ENCODE measurements around the gene CALCR. TPM values are rescaled to one million over a fixed set of nuclear protein-coding genes. Genes with fewer than 3 reads are reported as not detected.
"Not testable (repeated sequence)": the region's sequence is repeated elsewhere in the genome, so short reads cannot be mapped to it uniquely, and the experiment has no call there.

Gene CALCR
- total RNA-seq, result 0.51 TPM
- long read RNA-seq, result 0 reads

DNA sequence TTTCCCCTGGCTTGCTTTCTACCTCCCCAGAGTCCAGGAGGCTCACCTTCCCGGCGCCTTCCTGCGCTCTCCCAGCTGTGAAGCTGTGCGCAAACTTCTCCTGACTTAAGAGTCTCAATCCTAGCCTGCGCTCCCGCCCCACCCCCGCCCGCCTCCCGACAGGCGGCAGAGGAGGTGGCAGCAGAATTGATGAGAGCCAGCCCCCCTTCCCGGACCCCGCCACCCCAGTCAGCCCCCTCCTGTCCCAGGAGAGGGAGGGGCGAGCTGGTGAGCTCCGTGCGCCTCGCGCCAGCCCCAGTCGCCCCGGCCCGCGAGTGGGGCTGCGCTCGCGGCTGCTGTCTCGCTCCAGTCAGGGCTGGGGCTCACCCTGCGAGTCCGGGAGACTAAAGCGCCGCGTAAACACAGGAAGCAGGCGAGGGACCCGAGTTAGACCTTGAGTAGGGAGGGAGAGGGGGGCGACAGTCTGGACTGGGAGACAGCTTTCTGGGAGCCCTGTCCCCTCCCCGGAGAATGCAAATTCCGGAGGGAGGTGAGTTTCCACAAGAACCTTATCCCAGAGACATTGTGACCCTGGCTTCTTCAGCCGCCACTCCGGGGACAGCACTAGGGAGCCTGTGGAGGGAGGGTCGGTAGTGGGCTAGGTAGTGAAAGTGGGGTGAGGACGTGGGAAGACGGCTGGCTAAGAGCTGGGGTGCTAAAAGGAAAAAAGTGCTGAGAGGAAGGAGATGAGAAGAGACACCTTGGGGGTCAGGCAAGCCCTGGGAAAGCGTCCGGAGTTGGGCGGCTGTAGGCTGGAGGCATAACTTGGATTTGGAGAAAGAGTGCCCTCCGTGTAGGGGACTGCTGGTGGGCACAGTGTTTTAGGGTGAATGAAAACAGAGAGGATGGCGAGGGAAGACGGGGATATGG, at the start of gene CALCR:
CALCR (minus strand) TSS at position 79 of the 909 bp plus-strand sequence. CDS start 87,743 bp downstream, outside the sequence.
- DNase-seq (ENCODE audit: low spot score), result no peak

DNA sequence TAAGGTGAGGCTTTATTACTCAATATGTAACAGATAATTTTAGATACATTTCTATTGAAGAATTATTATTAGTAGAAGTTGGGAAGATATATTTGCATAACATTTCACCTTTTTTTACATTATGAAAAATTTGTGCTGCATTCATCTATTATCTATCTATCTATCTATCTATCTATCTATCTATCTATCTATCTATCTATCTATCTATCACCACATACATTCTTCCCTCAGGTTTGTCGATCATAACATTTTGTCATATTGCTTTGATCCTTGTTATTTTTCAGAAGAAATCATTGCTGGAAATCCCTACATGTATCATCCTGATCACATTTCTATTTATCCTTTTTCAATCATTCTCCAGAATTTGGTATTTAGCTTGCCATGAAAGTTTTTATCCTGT, 49.3 kb upstream of the CALCR start:
- no peak for DNase-seq (ENCODE audit: low spot score)

DNA sequence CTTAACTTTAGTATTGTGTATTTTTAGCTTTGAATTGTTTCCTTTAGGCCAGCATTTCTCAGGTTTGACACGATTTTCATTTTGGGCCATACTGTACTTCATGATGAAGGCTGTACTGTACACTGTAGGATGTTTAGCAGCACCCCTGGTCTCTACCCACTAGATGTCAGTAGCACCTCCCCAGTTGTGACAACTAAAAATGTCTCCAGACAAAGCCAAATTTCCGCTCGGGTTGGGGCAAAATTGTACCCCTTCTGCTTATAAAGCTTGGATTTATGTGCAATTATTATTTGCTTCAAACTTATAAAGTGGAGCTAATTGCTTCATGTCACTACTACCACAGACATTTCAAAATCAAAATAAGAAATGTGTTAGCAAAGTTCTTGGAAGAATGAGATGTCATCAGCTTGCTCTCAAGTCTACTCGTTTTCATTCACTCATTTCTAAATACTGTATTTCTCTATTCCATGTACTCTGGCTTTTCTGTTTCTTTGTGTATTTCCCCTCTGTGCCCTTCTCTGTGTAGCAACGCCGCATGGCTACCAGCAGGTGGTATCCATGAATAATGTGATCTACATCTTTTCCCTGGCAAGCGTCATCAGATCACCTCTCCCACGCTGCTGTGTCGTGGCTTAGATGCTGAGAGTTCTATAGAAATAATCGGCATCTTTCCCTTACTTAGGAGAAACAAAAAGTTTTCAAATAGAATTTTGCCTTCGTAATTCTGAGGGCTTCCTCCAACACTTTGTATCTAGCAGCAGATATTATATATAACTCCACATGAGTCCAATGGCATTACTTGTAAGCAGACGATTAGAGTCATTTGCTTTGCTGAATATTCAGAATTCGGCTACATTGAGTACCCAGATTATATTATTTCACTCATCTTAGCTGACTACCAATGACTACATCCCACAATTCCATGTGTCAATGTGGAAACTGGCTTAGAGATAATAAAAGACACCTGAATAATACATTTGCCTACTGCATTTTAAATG, 47.8 kb upstream of the CALCR start:
- DNase-seq (ENCODE audit: low spot score), result no peak

DNA sequence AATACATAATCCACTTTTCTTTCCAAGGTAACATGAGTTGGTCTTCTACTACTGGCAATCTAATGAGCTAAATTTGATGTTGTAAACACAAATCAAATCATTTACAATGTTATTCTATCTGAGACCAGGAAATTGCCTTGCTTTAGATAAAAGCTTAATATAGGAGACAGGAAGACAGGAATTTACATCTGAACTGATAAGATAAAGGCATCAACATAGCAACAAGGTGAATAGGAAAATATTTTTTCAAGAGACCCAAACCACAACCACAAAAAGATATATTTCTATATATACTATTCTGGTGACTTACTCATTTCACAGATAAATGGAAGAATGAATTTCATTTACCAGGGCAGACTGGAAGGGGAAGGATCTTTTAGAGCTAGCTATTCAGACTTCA, 46.3 kb upstream of the CALCR start:
- no peak for DNase-seq (ENCODE audit: low spot score)

DNA sequence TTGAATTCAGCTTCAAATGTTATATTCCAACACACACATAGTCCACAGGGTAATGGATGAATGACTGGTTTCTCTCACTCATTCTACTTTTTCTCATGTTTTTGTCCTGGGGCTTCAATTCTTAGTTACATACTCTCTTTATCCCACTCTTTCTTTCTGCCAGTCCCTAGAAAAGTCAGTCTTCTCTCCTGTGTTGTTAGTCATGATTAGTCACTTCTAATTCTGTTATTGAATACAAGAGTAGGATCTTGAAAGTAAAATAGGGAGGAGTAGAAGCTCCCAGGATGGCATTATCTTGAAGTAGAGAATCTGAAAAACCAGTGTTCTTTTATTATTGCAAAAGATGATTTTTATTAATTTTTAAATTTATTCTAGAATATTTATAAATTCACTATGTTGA, 45.5 kb upstream of the CALCR start:
- DNase-seq (ENCODE audit: low spot score), result no peak

DNA sequence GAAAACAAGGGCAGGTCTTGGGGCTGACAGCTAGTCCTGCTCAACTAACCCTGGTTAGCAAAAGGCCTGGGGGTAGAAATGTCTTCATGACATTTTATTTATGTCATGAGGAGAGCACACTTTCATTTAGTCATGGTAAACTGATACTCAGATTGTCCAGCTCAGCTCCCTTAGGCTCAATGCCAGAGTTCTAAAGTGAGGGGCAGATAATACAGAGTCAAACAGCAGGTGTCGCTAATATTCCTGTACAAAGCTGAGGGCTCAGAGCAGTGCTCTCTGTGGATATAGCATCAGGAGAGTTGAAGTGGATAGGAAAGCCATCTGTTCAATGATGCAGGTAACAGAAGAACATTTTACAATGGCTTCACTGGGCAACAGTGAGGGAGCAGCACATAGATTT, 26.8 kb upstream of the CALCR start:
- DNase-seq (ENCODE audit: low spot score), result no peak

DNA sequence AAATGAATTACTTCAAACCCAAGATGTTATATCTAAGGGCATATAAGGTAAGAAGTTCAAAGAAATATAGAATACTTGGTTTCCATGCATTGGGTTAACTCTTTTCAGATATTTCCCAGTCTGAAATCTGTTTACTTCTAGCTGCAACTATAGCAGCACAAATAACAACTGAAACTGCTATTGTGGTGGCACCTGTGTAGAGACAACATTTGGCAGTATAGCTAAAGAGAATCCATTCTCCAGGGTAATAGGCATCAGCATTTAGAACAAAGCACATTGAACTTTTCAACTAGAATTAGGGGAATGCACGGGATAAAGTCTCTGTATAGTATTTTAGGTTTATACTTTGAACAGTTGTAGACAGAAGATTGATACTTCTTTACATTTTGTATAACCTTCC, 19.7 kb upstream of the CALCR start:
- no peak for DNase-seq (ENCODE audit: low spot score)

DNA sequence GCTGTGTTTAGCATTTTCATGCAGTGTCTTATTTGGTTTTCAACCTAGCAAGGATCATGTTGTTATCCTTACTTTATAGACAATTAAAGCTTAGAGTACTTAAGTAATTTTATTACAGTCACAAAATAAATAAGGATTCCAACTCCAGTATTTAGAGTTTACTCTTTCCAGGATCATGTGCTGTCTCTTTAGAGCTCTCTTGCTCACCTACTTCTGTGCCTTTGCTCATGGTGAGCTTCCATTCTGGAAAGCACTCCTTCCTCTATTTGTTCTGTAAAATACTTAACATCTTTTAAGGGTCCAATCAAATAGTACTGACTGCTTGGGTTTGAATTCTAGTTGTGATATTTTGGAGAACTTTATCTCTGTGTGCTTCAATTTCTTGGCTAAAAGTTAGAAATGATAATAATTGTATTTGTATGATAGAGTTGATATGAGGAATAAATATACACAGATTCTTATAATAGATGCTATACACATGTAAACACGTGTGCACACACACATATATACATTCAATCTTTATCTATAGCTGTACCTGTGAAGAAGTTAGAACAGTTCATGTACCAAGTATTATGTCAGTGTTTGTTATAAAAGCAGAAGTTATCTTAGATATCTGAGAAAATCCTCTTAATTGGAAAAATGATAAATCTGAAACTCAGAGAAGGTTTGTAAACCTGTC, 18.2 kb upstream of the CALCR start:
- no peak for DNase-seq (ENCODE audit: low spot score)

DNA sequence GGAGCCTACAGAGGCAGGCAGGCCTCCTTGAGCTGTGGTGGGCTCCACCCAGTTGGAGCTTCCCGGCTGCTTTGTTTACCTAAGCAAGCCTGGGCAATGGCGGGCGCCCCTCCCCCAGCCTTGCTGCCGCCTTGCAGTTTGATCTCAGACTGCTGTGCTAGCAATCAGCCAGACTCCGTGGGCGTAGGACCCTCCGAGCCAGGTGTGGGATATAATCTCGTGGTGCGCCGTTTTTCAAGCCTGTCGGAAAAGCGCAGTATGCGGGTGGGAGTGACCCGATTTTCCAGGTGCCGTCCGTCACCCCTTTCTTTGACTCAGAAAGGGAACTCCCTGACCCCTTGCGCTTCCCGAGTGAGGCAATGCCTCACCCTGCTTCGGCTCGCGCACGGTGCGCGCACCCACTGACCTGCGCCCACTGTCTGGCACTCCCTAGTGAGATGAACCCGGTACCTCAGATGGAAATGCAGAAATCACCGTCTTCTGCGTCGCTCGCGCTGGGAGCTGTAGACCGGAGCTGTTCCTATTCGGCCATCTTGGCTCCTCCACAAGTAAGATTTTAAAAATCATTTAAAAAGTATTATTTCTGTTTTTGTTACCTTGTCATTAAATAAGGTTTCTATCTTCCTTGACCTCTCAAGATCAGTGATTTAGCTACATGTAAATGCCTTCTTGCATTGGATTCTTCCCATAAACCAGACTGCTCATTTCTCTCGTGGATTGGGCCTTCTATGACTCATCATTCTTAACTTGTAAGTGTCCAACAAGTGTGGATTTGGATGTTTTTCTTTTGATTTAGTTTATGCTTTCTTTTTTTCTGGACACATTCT, 16.9 kb upstream of the CALCR start:
- not testable (repeated sequence) for DNase-seq (ENCODE audit: low spot score)

DNA sequence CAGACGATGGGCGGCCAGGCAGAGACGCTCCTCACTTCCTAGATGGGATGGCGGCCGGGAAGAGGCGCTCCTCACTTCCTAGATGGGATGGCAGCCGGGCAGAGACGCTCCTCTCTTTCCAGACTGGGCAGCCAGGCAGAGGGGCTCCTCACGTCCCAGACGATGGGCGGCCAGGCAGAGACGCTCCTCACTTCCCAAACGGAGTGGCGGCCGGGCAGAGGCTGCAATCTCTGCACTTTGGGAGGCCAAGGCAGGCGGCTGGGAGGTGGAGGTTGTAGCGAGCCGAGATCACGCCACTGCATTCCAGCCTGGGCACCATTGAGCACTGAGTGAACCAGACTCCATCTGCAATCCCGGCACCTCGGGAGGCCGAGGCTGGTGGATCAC, 11.9 kb upstream of the CALCR start:
- DNase-seq (ENCODE audit: low spot score), result not testable (repeated sequence)

DNA sequence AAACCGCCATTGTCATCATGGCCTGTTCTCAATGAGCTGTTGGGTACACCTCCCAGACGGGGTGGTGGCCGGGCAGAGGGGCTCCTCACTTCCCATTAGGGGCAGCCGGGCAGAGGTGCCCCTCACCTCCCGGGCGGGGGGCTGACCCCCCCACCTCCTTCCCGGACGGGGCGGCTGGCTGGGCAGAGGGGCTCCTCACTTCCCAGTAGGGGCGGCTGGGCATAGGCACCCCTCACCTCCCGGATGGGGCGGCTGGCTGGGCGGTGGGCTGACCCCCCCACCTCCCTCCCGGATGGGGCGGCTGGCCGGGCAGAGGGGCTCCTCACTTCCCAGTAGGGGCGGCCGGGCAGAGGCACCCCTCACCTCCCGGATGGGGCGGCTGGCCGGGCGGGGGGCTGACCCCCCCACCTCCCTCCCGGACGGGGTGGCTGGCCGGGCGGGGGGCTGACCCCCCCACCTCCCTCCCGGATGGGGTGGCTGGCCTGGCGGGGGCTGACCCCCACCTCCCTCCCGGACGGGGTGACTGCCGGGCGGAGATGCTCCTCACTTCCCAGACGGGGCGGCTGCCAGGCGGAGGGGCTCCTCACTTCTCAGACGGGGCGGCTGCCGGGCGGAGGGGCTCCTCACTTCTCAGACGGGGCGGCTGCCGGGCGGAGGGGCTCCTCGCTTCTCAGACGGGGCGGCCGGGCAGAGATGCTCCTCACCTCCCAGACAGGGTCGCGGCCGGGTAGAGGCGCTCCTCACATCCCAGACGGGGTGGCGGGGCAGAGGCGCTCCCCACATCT, 11.4 kb upstream of the CALCR start:
- DNase-seq (ENCODE audit: low spot score), result not testable (repeated sequence)

DNA sequence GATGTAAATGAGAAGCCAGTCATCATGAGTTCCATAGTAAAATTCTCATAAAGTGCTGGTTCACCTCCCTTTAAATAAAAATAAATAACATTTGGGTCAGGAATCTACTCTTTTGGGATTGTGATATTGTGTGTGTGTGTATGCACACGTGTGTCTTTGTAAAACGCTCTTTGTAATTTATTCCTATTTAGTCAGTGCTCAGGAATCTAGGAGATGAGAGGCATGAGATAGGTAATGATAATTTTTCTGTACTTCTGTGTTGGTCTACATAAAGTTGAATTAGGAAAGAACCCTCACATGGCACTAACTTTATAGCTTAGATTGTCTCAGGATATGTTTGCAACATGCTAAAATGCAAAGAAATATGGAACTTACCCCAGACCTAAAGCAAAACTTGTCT, 4.9 kb upstream of the CALCR start:
- no peak for DNase-seq (ENCODE audit: low spot score)

DNA sequence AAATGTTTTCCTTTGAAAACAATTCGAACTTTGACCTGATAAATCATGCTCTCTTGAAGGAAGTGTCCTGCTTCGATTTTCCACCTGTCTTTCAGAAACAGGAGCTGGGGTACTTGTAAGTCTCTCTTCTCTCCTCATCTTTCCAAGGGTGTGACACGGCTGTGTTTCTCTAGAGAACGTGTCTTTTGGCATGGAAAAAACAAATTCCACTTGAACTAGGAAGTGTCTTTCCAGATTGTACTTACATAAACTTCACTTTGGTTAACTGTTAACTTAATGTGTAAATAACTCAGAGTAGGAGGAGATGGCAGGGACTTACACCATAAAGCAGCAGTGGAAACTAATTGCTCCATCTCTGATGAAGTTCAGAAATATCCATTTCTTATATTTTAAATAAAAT, 4.2 kb upstream of the CALCR start:
- no peak for DNase-seq (ENCODE audit: low spot score)

DNA sequence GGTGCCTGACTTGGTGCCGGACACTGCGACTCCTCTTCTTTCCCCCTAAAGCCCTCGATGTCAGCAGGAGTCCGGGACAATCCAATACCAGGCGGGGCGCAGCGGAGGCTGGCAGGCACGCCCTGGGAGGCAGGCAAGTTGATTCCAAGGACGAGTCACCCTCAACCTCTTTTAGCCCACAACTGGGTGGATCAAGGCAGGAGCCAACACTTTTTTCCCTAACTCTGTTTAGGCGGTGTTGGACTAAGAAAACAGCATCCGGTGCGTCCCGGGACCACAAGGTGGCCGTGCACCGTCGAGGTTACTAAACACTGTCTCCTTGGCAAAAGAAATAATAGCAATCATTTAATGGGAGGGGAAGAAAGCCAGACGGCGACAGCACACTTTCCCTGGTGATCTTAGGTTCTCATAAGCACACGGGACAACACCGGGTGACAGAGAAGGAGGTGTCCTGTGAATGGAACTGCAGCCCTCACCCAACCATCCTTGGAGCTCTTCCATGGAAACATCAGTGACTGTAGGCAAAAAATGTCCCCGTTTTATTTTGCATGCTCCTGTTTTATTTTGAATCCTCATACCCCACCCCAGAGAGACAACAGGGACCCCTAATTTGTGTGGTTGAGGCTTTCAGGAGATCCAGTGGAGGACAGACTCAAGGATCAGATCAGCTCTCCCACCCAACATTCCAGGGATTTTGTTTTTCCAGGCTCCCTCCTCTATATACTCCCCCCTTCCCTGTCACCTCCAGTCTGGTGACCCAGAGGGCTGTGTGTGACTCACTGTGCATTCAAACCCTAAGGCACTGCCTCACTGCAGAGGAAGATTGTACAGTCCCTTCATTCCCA, 1.3 kb upstream of the CALCR start:
- no peak for DNase-seq (ENCODE audit: low spot score)

DNA sequence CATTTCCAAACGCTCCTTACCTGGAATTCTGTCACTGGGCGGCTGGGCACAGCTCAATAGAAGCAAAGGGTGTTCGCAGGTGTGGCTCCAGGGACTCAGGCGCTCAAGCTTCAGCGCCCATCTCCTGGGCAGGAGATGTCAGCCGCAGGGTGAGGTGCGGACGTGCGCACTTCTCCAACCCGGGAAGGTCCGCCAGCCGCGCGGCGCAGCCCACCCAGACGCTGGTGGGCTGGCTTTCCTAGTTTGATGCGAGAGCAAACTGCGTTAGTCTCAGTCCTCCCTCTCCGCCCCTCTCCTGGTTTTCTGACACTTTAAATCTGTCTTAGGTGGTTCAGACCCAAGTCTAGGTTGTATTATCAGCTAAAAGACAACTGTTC, 267 bp downstream of the CALCR start:
- no peak for DNase-seq (ENCODE audit: low spot score)

DNA sequence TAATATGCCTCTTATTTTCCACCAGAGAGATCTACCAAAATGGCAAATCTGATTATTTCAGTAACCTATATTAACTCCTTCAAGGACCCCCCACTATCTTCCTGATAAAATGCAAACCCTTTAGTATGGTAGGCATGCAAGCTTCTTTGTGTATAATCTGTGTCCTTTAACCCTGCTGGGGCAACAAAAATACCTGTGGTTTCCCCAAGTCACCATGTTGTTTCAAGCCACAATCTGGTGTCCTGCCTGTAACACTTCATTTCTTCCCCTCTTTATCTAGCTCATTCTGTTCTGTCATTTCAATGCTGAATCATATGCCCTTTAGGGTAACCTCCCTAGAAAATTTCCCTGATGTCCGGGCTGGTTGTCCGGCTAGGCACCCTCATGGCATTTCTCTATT, 5.3 kb downstream of the CALCR start:
- DNase-seq (ENCODE audit: low spot score), result no peak

DNA sequence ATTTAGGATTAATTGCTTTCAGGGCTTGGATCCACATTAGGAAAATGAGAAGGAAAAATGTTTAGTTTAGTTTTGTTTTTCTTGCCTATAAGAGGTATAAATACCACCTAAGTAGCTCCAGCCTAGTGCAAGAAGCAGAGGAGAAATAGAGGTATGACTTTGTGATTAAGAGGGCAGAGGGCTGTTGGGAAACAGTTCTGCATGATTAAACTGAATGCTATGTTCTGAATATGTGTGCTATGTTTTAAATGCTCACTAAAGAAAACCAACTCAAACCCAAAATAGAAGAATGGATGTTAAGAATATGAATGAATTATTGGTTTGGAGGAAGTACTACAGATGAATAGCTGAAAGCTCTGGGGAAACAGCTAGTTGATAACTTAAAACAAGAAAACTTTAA, 7.6 kb downstream of the CALCR start:
- no peak for DNase-seq (ENCODE audit: low spot score)

DNA sequence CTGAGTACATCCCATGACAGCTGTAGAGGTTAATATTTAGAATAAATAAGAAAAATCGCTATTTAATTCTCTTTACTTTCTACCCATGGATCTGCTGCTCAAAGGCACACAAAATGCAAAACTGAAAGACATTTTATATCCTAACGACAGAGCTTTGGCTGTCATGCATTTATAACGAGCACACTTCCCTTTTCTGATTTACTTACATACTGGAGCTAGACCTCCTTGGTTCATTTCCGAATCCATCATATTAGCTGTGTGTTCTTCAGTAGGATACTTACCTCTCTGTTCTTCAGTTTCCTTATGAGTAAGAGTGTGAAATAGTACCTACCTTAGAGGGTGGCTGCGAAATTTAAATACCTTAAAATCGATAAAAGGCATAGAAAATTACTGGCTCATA, 10.9 kb downstream of the CALCR start:
- DNase-seq (ENCODE audit: low spot score), result no peak

DNA sequence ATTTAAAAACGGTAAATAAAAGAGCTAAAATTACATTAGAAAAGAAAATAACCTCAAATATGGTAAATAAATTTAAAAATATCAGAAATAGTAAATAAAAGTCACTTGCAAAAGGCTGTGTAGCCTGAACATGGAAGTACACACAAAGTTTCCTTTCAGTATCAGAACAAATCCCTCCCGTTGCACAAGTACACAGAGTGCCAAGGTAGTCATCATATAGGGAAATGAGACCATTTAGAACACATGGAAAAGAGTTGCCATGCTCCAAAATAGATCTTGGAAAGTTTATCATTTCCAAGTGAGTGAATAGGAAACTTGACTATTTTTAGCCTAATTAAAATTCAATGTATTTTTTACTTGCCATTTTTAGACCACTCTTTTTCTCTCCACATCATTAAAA, 11.6 kb downstream of the CALCR start:
- no peak for DNase-seq (ENCODE audit: low spot score)
